Pancreas (tissue), 10 donors: Measurements from ENCODE around the gene ZNF692. TPM values are rescaled to one million over a fixed set of nuclear protein-coding genes. Genes with fewer than 3 reads are reported as not detected.

Source experiments
- ATAC-seq, 4 donors: fragments of 200-7000 bp; cut with Tn5 transposase; one replicate each; pipeline versions ENCODE4 v1.8.0 to v1.9.1; 2020; ENCODE audit warnings: mild to moderate bottlenecking in 4 of 4, moderate library complexity in 4 of 4
- DNase-seq, 6 donors: peaks; one replicate each; pipeline ENCODE4 v3.0.0-alpha.2; 2020
- FAIRE-seq: peaks from 2 replicates; lab custom pipeline; 2012; peaks lifted over from hg19 to GRCh38; lab: Jason Lieb, UNC
- H3K27ac ChIP-seq, 4 donors: fragments of 200-600 bp; sonication (generic); 1 replicate in 3 of 4; 2 replicates in 1 of 4; pipeline versions ENCODE4 v1.5.0 to v1.8.0; 2020
- H3K27me3 ChIP-seq, 4 donors: fragments of 200-600 bp; one replicate each; pipeline ENCODE4 v1.8.0; 2021
- H3K36me3 ChIP-seq, 3 donors: fragments of 200-600 bp; sonication (generic) in 1 of 3; one replicate each; pipeline versions ENCODE4 v1.5.0 to v1.8.0; 2020 to 2021
- H3K4me1 ChIP-seq, 3 donors: fragments of 200-600 bp; one replicate each; pipeline ENCODE4 v1.8.0; 2021
- H3K4me3 ChIP-seq, 4 donors: fragments of 200-600 bp; sonication (generic) in 2 of 4; one replicate each; pipeline versions ENCODE4 v1.5.0 to v1.8.0; 2020 to 2021
- H3K9me3 ChIP-seq, 4 donors: fragments of 200-600 bp; one replicate each; pipeline ENCODE4 v1.8.0; 2021
- CTCF ChIP-seq, 4 donors: fragments of 200-600 bp; sonication (generic) in 3 of 4; IDR thresholded peaks; one replicate each; pipeline versions ENCODE4 v1.5.0 to v1.8.0; 2021; ENCODE audit warnings: antibody characterized with exemption in 4 of 4
- WGBS, 2 donors: extraction: QIAGEN DNeasy Blood & Tissue Kit; methylation state at CpG; one replicate each; pipeline ENCODE4 v1.1.7; 2013; 5-methylcytosine and 5-hydroxymethylcytosine counted together
- intact Hi-C, 3 donors: fragments of 100-400 bp; cut with DNase I; formaldehyde crosslinking; loops; one replicate each; pipeline versions ENCODE4 v1.11.1 to v1.14.2; 2022
- polyA plus RNA-seq, 2 donors: library from polyadenylated mRNA; stranded (reverse); fragments of 200-250 nt; gene quantifications; one replicate each; pipeline ENCODE4 v1.2.3, GENCODE V29; 2013
- total RNA-seq, 6 donors: library from RNA; stranded (reverse); fragmentation: NEBNext Ultra II Directional in 4 of 6; extraction: Animal tissue kit (Norgen Biotek cat#: 25700) in 4 of 6; gene quantifications; one replicate each; pipeline versions ENCODE4 v1.2.1 to v1.2.4, GENCODE V29; 2021 to 2023
- donor health status: healthy with polysubstance abuse.
- donor health status: DM: no; HTN: no; CAD: no; lungs with moderate emphysema.
- donor health status: DM: no; HTN: no; CAD: no.
- donor health status: control.
- donor health status: control.
- donor health status: Bipolar disorder and iron deficiency.
- donor health status: DM: yes; HTN: yes; CAD: no.
- donor health status: DM: no; HTN: no; CAD: no.
- donor health status: DM: no; HTN: no; CAD: no.
- donor health status: DM: yes; HTN: yes; CAD: no.

The ZNF692 gene
- total and polyA plus RNA-seq, 8 donors, result 11.9 to 233 (median 21.6) TPM

GRCh38 chr1:248841702-248842395 lies 17.0 kb downstream of the ZNF692 start:
- DNase-seq (peak in 1 of 6 donors; percentile 46), ATAC-seq (no peak), FAIRE-seq (no peak)
- intact Hi-C loops, result no loop called here
- H3K27me3 ChIP-seq, result no peaks in the 10 kb centered on the region
- WGBS, 2 donors, result 57 to 62% methylated on average over 12 of the region's 12 CpGs
- no peak overlapping the region for H3K4me3 ChIP-seq
- no peak overlapping the region for H3K27ac ChIP-seq
- peaks cover 0 to 22% (median 4%) of the 10 kb centered on the region in 3 donors for H3K36me3 ChIP-seq
- no peaks in the 10 kb centered on the region for H3K9me3 ChIP-seq
- peaks cover 5 to 17% (median 6%) of the 10 kb centered on the region in 3 donors for H3K4me1 ChIP-seq
- no peak for TF ChIP-seq CTCF (IDR thresholded peaks at IDR 0.05)

GRCh38 chr1:248840946-248841345 lies 17.9 kb downstream of the ZNF692 start:
- DNase-seq, result no peak
- FAIRE-seq, result no peak
- intact Hi-C loops, result no loop called here
- Histone ChIP-seq H3K9me3 (no peaks in the 10 kb centered on the region), H3K4me1 (peaks cover 5 to 17% (median 6%) of the 10 kb centered on the region in 3 donors), H3K27me3 (no peaks in the 10 kb centered on the region), H3K36me3 (peaks cover 0 to 14% (median 0%) of the 10 kb centered on the region in 3 donors), H3K27ac (no peak overlapping the region), H3K4me3 (no peak overlapping the region)
- ATAC-seq, result no peak
- no peak for TF ChIP-seq CTCF (IDR thresholded peaks at IDR 0.05)
- WGBS, 2 donors, result 85 to 90% methylated on average over 4 of the region's 4 CpGs

GRCh38 chr1:248839168-248839555 lies 19.7 kb downstream of the ZNF692 start:
- no peak for FAIRE-seq
- H3K4me3 ChIP-seq, result peak overlapping the region; percentile 75 to 99 (median 84)
- peak overlapping the region; percentile 99 to 100 (median 100) for H3K27ac ChIP-seq
- no peaks in the 10 kb centered on the region for H3K36me3 ChIP-seq
- no peaks in the 10 kb centered on the region for H3K27me3 ChIP-seq
- intact Hi-C loops, result no loop called here
- TF ChIP-seq CTCF (IDR thresholded peaks at IDR 0.05), result no peak
- WGBS, 2 donors, result 3 to 6% methylated on average over 10 of the region's 10 CpGs
- no peak for DNase-seq
- H3K9me3 ChIP-seq, result no peaks in the 10 kb centered on the region
- peaks cover 5 to 17% (median 6%) of the 10 kb centered on the region in 3 donors for H3K4me1 ChIP-seq
- ATAC-seq, result no peak

- Histone ChIP-seq H3K4me1 (peaks cover 5 to 17% (median 6%) of the 10 kb centered on the region in 3 donors), H3K4me3 (peak overlapping the region; percentile 75 to 99 (median 84)), H3K9me3 (no peaks in the 10 kb centered on the region), H3K36me3 (no peaks in the 10 kb centered on the region), H3K27me3 (no peaks in the 10 kb centered on the region), H3K27ac (peak overlapping the region; percentile 99 to 100 (median 100))
- no peak for TF ChIP-seq CTCF (IDR thresholded peaks at IDR 0.05)
- FAIRE-seq, result no peak
- WGBS, 2 donors, result 0% methylated on average over 62 to 82 of the region's 82 CpGs
- ATAC-seq, result peak; percentile 79 to 89 (median 82)
- DNase-seq, result peak; percentile 89 to 96 (median 90)
- intact Hi-C loops, result no loop called here
Measured at GRCh38 chr1:248838357-248839167, 20.3 kb downstream of the ZNF692 start.
